HG02623 (cell line): ENCODE measurements around the gene RNF150.
"Not testable (repeated sequence)": the region's sequence is repeated elsewhere in the genome, so short reads cannot be mapped to it uniquely, and the experiment has no call there.

Source experiments
- ATAC-seq: cut with Tn5 transposase; IDR thresholded peaks from one replicate; pipeline ENCODE4 v1.9.1; 2021; ENCODE audit warnings: moderate library complexity; ENCODE audit not compliant: unreplicated experiment

Gene RNF150

GRCh38 chr4:141078871-141079270, 54.4 kb downstream of the RNF150 start:
- ATAC-seq, result no peak

GRCh38 chr4:141077611-141078225, 55.6 kb downstream of the RNF150 start:
- no peak for ATAC-seq

GRCh38 chr4:141075553-141075952, 57.7 kb downstream of the RNF150 start:
- ATAC-seq, result no peak

DNA sequence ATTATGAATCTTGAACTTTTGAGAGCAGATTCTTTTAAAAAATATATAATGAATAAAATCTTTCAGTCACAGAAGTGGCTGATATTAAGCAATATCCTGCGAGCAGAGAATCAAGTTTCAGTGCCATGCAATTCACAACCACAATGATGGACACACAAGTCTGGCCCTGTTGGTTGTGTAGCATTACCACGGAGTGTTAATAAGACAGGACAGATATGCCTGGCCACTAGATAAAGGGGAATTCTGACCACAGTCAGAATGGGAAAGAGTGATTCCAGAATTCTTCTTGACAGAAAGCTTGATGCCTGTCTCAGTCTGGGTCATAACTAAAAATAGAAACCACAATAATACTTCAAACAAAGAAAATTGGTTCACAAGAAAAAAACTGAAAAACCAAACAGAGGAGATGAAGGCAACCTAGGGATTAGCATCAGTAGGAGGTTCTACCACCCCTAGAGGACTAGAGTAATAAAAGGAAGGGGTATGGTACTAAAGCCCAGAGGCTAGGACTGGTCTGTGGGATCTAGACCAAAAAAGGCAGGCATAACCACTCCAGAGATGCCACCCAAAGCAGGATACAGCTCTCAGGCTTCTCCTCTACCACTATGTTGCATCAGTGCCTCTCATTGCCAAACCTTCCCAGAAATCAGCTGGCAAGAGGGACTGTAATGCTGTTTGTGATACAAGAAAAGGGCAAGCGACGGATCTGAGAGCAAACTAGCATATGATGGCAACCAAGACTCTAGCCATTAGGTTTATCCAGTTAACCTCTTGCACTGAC, 59.0 kb downstream of the RNF150 start:
- ATAC-seq, result no peak

GRCh38 chr4:141066690-141067089, 66.6 kb downstream of the RNF150 start:
- no peak for ATAC-seq

DNA sequence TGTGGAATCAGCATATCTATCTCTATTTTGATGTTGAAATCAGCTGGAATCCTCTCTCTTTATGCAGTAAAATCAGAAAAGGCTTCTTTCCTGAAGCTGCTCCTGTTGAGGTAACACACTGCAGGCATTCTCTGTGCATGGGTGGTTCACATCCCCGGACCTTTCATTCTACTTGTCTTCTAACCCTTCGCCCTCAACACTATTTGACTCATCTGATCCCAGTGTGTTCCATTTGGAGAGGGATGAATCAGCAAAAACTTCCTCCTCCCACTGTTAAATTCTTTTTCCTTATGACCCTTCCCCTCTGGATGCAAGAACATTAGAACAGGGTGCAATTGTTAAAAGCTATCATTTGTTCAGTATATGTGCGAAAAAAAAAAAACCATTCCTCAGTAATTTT, 67.4 kb downstream of the RNF150 start:
- no peak for ATAC-seq

- ATAC-seq, result no peak
Observed at GRCh38 chr4:141062651-141063050, 70.6 kb downstream of the RNF150 start.

GRCh38 chr4:141058591-141059512, 74.4 kb downstream of the RNF150 start:
- ATAC-seq, result no peak

- ATAC-seq, result no peak
Observed at GRCh38 chr4:141057582-141057981, 75.7 kb downstream of the RNF150 start.

- no peak for ATAC-seq
Observed at GRCh38 chr4:141056473-141056872, 76.8 kb downstream of the RNF150 start.

- ATAC-seq, result no peak
Observed at GRCh38 chr4:141054446-141054845, 78.8 kb downstream of the RNF150 start.

- not testable (repeated sequence) for ATAC-seq
Observed at GRCh38 chr4:141050999-141051398, 82.3 kb downstream of the RNF150 start.

GRCh38 chr4:141047228-141047884, 85.9 kb downstream of the RNF150 start:
- no peak for ATAC-seq

- no peak for ATAC-seq
Observed at GRCh38 chr4:141046255-141046654, 87.0 kb downstream of the RNF150 start.

GRCh38 chr4:141045848-141046247, 87.4 kb downstream of the RNF150 start:
- ATAC-seq, result no peak

DNA sequence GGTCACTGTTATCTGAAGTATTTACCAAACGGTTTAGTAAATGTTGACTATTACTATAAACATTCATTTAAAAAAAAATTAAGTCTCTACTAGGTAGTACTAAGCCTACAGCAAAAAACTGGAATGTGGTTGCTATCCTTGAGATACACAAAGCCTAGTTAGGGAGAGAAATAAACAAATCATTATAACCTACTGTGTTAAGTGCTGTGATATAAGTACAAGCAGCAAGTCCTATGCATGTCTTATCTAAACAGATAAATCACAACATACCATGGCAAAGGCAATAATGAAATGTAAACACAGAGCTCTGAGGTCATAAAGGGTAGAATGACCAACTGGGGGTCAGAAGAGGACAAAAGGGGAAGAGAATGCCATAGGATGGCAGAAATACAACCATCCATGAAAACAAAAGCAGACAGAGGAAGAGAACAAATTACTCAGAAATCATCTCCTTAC, 92.2 kb downstream of the RNF150 start:
- ATAC-seq, result no peak

DNA sequence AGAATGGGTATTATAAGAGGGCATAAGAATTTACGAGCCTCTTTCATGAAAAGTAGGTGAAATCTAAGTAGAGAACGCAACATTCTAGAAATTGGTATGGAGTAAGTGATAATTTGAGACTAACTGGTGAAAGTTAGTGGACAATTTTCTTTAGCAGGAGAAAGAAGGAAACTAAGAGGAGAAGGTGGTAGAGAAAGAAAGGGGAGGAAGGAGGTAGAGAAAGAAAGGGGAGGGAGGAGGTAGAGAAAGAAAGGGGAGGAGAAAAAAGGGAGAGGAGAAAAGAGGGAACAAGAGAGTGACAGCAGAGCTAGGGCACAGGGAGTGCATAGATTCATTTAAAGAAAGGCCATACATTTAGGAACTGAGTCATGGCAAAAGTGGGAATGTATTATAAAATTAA, 94.1 kb downstream of the RNF150 start:
- no peak for ATAC-seq

DNA sequence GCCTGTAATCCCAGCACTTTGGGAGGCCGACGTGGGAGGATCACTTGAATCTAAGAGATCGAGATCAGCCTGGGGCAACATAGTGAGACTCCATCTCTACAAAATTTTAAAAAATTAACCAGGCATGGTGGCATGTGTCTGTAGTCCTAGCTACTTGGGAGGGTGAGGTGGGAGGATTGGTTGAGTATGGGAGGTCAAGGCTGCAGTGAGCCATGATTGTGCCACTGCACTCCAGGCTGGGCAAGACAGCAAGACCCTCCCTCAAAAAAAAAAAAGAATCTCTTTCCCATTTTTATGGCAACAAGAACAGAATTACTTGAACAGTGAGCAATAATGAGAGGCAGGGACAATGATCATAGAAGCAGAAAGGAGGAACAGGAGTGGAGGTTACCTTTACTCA, 94.8 kb downstream of the RNF150 start:
- no peak for ATAC-seq

DNA sequence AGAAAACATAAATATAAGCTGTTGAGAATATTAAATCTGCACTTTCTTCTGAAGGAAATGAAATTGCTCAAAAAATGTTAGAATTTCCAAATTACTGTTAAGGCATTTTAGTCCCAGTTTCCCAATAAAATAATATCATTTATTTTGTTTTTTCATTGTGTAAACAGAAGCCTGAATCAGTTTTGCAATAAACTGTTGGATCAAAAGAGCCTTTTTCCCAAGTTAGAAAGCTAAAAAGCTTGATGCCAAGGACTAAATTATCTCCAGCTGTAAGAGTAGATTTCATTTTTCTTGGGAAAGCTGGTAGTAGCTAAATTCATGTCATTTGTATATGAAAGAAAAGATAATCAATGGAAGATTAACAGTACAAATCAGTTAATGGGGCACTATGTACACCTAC, 95.8 kb downstream of the RNF150 start:
- no peak for ATAC-seq

DNA sequence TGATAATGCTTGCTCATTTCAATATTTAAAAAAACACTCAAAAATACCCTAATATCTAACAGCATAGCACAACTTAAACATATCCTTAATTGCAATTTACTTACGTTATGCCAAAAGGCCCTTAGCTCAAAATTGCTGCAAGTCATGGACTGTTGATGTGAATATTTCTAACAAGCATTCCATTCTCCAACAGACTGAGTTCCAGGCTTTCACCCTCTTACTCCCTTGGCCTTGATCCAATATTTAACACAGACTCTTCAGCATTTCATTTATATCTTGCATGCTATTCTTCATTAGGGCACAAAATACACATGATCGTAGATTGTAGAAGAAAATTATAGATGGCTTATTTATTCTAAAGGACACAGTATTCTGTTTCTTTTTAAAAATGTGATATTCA, 96.5 kb downstream of the RNF150 start:
- no peak for ATAC-seq

DNA sequence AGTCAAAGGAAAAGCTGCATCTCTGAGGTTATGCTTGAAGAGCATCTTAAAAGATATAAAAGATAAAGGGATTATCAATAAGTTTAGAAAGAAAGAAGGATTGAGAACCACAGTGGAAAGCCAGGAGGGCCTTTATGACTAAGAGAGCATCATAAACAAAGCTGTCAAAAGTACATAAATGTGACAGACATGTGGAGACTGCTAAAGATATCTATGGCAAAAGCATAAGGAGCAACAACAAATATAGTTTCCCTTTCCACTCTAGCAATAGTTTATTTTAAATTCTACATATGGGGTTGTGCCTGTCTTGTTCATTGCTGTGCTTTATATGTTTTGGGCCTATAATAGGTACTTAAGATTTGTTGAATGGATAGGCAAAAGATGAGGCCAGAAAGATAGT, 97.3 kb downstream of the RNF150 start:
- no peak for ATAC-seq
